GM18499 (cell line): ENCODE data around the gene NAV3.

ENCODE experiments used
- ATAC-seq: cut with Tn5 transposase; IDR thresholded peaks from one replicate; pipeline ENCODE4 v1.9.1; 2021; ENCODE audit warnings: moderate number of reproducible peaks; ENCODE audit not compliant: insufficient read depth, unreplicated experiment

Gene NAV3

GRCh38 chr12:78167510-78167909 is 336.8 kb downstream of the NAV3 start:
- no peak for ATAC-seq

GRCh38 chr12:78171061-78171460 is 340.4 kb downstream of the NAV3 start:
- no peak for ATAC-seq

- no peak for ATAC-seq
These were observed 345.9 kb downstream of the NAV3 start for GRCh38 chr12:78176643-78177042.

- ATAC-seq: no peak
These were observed 346.6 kb downstream of the NAV3 start for GRCh38 chr12:78177298-78177697.

- ATAC-seq: no peak
These were observed 348.7 kb downstream of the NAV3 start for GRCh38 chr12:78179346-78179745.

GRCh38 chr12:78181544-78182162 is 351.0 kb downstream of the NAV3 start:
- ATAC-seq: no peak

GRCh38 chr12:78183824-78184223 is 353.1 kb downstream of the NAV3 start:
- ATAC-seq: no peak

- ATAC-seq: no peak
These were observed 354.4 kb downstream of the NAV3 start for GRCh38 chr12:78185109-78185508.

GRCh38 chr12:78185651-78186050 is 355.0 kb downstream of the NAV3 start:
- no peak for ATAC-seq

GRCh38 chr12:78186670-78187069 is 356.0 kb downstream of the NAV3 start:
- no peak for ATAC-seq

GRCh38 chr12:78187741-78188140 is 357.0 kb downstream of the NAV3 start:
- ATAC-seq: no peak

- no peak for ATAC-seq
These were observed 359.0 kb downstream of the NAV3 start for GRCh38 chr12:78189656-78190055.

GRCh38 chr12:78191611-78192010 is 360.9 kb downstream of the NAV3 start:
- no peak for ATAC-seq

- ATAC-seq: no peak
These were observed 362.3 kb downstream of the NAV3 start for GRCh38 chr12:78192979-78193378.

GRCh38 chr12:78194448-78194847 is 363.8 kb downstream of the NAV3 start:
- no peak for ATAC-seq

GRCh38 chr12:78198896-78199295 is 368.2 kb downstream of the NAV3 start:
- ATAC-seq: no peak

- ATAC-seq: no peak
These were observed 369.2 kb downstream of the NAV3 start for GRCh38 chr12:78199926-78200325.

- ATAC-seq: no peak
These were observed 374.2 kb downstream of the NAV3 start for GRCh38 chr12:78204926-78205325.

- no peak for ATAC-seq
These were observed 377.4 kb downstream of the NAV3 start for GRCh38 chr12:78208092-78208491.

GRCh38 chr12:78209846-78210505 is 379.3 kb downstream of the NAV3 start:
- ATAC-seq: no peak

GRCh38 chr12:78210506-78210860 is 379.8 kb downstream of the NAV3 start:
- no peak for ATAC-seq

GRCh38 chr12:78210894-78211302 is 380.2 kb downstream of the NAV3 start:
- no peak for ATAC-seq
